Measurements from ENCODE around the gene CDC42EP2.

DNA sequence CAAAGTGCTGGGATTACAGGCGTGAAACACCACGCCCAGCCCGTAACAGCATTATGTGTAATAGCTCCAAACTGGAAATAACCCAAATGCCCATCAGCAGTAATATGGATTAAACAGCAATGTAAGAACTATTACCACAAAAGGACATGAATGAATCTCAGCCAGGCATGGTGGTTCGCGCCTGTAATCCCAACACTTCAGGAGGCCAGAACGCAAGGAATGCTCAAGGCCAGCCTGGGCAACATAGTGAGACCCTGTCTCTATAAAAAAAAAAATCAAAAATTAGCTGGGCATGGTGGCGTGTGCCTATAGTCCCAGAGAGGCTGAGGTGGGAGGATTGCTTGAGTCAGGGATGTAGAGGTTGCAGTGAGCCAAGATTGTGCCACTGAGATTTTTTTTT, 15.9 kb downstream of the CDC42EP2 start:
- no peak for TF ChIP-seq GABPA (IDR thresholded peaks at IDR 0.05; ENCODE audit: low read depth)
- TF ChIP-seq, protein P1, sequence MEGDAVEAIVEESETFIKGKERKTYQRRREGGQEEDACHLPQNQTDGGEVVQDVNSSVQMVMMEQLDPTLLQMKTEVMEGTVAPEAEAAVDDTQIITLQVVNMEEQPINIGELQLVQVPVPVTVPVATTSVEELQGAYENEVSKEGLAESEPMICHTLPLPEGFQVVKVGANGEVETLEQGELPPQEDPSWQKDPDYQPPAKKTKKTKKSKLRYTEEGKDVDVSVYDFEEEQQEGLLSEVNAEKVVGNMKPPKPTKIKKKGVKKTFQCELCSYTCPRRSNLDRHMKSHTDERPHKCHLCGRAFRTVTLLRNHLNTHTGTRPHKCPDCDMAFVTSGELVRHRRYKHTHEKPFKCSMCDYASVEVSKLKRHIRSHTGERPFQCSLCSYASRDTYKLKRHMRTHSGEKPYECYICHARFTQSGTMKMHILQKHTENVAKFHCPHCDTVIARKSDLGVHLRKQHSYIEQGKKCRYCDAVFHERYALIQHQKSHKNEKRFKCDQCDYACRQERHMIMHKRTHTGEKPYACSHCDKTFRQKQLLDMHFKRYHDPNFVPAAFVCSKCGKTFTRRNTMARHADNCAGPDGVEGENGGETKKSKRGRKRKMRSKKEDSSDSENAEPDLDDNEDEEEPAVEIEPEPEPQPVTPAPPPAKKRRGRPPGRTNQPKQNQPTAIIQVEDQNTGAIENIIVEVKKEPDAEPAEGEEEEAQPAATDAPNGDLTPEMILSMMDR (IDR thresholded peaks at IDR 0.05; ENCODE audit: insufficient read depth, low read length): no peak
- TF ChIP-seq POLR2AphosphoS5 (IDR thresholded peaks at IDR 0.05; ENCODE audit: low read depth): no peak

All from HL-60 (cell line).